OCI-LY1 (cell line): ENCODE results near the gene KCNK16.

ENCODE experiments used
- H2AFZ ChIP-seq: fragments of 200-600 bp; sonication (generic), shearing (Covaris generic); 2 replicates; pipeline ENCODE4 v1.6.0; 2014; ENCODE audit warnings: antibody characterized with exemption, mild to moderate bottlenecking, low read length
- H3F3A ChIP-seq: fragments of 200-600 bp; sonication (generic), shearing (Covaris generic); 2 replicates; pipeline ENCODE4 v1.6.0; 2014; ENCODE audit warnings: mild to moderate bottlenecking, antibody characterized with exemption, low read length, moderate library complexity; ENCODE audit not compliant: insufficient read depth
- H3K27ac ChIP-seq: fragments of 200-600 bp; sonication (generic); 2 replicates; pipeline ENCODE4 v1.5.1; 2014; ENCODE audit warnings: low read length, mixed run types, mild to moderate bottlenecking, low read depth; ENCODE audit not compliant: poor library complexity, severe bottlenecking
- H3K27me3 ChIP-seq: fragments of 200-600 bp; sonication (generic); 2 replicates; pipeline ENCODE4 v1.6.0; 2014; ENCODE audit warnings: antibody characterized with exemption, mild to moderate bottlenecking, low read length, moderate library complexity; ENCODE audit not compliant: insufficient read depth
- H3K36me3 ChIP-seq: fragments of 200-600 bp; sonication (generic); 2 replicates; pipeline ENCODE4 v1.6.1; 2014; ENCODE audit warnings: mild to moderate bottlenecking, antibody characterized with exemption, low read length, moderate library complexity, mixed read lengths; ENCODE audit not compliant: insufficient read depth
- H3K4me1 ChIP-seq: fragments of 200-600 bp; sonication (generic); 2 replicates; pipeline ENCODE4 v1.5.1; 2014; ENCODE audit warnings: mild to moderate bottlenecking, low read length, moderate library complexity; ENCODE audit not compliant: insufficient read depth, severe bottlenecking
- H3K4me2 ChIP-seq: fragments of 200-600 bp; sonication (generic), shearing (Covaris generic); 2 replicates; pipeline ENCODE4 v1.6.1; 2014; ENCODE audit warnings: low read length
- H3K4me3 ChIP-seq: fragments of 200-600 bp; sonication (generic); 2 replicates; pipeline ENCODE4 v1.5.1; 2014; ENCODE audit warnings: low read length, low read depth, mild to moderate bottlenecking, mixed read lengths; ENCODE audit not compliant: poor library complexity, severe bottlenecking
- H3K79me2 ChIP-seq: fragments of 200-600 bp; shearing (Covaris generic); 2 replicates; pipeline ENCODE4 v1.6.1; 2016; ENCODE audit warnings: mixed run types, low read length, mixed read lengths; ENCODE audit not compliant: insufficient read depth
- H3K9ac ChIP-seq: fragments of 200-600 bp; sonication (generic), shearing (Covaris generic); 2 replicates; pipeline ENCODE4 v1.6.1; 2014; ENCODE audit warnings: mild to moderate bottlenecking, low read length, mixed read lengths
- H3K9me2 ChIP-seq: fragments of 200-600 bp; sonication (generic), shearing (Covaris generic); 2 replicates; pipeline ENCODE4 v1.6.1; 2014; ENCODE audit warnings: low read depth, mild to moderate bottlenecking, low read length, mixed read lengths
- H3K9me3 ChIP-seq: fragments of 200-600 bp; shearing (Covaris generic); 2 replicates; pipeline ENCODE4 v1.6.1; 2014; ENCODE audit warnings: low read length, mixed read lengths
- H4K20me1 ChIP-seq: fragments of 200-600 bp; sonication (generic), shearing (Covaris generic); 2 replicates; pipeline ENCODE4 v1.6.0; 2016; ENCODE audit warnings: mild to moderate bottlenecking, low read length; ENCODE audit not compliant: insufficient read depth
- EZH2 ChIP-seq: fragments of 200-600 bp; sonication (generic), shearing (Covaris generic); IDR thresholded peaks from 2 replicates; pipeline ENCODE4 v1.8.0; 2017; ENCODE audit warnings: borderline replicate concordance, mixed run types, mild to moderate bottlenecking, antibody characterized with exemption, low read length, moderate library complexity, mixed read lengths
- TF ChIP-seq, protein P1 (sequence below): fragments of 200-600 bp; sonication (generic), shearing (Covaris generic); IDR thresholded peaks from 2 replicates; pipeline ENCODE4 v1.5.1; 2017; ENCODE audit warnings: mild to moderate bottlenecking, antibody characterized with exemption, low read length, moderate library complexity, mixed read lengths

KCNK16 gene

DNA sequence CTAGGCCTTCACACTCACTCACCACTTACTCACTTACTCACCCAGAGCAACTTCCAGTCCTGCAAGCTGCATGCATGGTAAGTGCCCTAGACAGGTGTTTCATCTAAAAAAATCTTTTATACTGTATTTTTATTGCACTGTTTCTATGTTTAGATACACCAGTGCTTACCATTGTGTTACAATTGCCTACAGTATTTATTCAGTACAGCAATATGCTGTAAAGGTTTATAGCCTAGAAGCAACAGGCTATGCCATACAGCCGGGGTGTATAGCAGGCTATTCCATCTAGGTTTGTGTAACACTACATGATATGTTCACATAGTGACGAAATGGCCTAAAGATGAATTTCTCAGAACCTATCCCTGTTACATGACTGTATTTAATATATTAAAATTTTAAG lies 56.1 kb downstream of the KCNK16 start:
- Histone ChIP-seq H3K79me2 (no peaks in the 10 kb centered on the region), H3K9me2 (no peaks in the 10 kb centered on the region), H3K9ac (no peak overlapping the region), H3K27me3 (no peaks in the 10 kb centered on the region), H3K36me3 (no peaks in the 10 kb centered on the region), H2AFZ (no peak overlapping the region), H3K4me1 (no peaks in the 10 kb centered on the region), H3F3A (no peaks in the 10 kb centered on the region), H3K4me3 (no peak overlapping the region), H4K20me1 (no peaks in the 10 kb centered on the region), H3K9me3 (no peaks in the 10 kb centered on the region), H3K4me2 (no peak overlapping the region), H3K27ac (no peak overlapping the region)
- TF ChIP-seq EZH2 = no peak
- TF ChIP-seq, protein P1, sequence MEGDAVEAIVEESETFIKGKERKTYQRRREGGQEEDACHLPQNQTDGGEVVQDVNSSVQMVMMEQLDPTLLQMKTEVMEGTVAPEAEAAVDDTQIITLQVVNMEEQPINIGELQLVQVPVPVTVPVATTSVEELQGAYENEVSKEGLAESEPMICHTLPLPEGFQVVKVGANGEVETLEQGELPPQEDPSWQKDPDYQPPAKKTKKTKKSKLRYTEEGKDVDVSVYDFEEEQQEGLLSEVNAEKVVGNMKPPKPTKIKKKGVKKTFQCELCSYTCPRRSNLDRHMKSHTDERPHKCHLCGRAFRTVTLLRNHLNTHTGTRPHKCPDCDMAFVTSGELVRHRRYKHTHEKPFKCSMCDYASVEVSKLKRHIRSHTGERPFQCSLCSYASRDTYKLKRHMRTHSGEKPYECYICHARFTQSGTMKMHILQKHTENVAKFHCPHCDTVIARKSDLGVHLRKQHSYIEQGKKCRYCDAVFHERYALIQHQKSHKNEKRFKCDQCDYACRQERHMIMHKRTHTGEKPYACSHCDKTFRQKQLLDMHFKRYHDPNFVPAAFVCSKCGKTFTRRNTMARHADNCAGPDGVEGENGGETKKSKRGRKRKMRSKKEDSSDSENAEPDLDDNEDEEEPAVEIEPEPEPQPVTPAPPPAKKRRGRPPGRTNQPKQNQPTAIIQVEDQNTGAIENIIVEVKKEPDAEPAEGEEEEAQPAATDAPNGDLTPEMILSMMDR = no peak
